HG03095 (cell line): ENCODE data around the gene ERI3.

ENCODE experiments used
- ATAC-seq: cut with Tn5 transposase; IDR thresholded peaks from one replicate; pipeline ENCODE4 v1.9.1; 2021; ENCODE audit warnings: moderate library complexity; ENCODE audit not compliant: unreplicated experiment

Gene ERI3

DNA sequence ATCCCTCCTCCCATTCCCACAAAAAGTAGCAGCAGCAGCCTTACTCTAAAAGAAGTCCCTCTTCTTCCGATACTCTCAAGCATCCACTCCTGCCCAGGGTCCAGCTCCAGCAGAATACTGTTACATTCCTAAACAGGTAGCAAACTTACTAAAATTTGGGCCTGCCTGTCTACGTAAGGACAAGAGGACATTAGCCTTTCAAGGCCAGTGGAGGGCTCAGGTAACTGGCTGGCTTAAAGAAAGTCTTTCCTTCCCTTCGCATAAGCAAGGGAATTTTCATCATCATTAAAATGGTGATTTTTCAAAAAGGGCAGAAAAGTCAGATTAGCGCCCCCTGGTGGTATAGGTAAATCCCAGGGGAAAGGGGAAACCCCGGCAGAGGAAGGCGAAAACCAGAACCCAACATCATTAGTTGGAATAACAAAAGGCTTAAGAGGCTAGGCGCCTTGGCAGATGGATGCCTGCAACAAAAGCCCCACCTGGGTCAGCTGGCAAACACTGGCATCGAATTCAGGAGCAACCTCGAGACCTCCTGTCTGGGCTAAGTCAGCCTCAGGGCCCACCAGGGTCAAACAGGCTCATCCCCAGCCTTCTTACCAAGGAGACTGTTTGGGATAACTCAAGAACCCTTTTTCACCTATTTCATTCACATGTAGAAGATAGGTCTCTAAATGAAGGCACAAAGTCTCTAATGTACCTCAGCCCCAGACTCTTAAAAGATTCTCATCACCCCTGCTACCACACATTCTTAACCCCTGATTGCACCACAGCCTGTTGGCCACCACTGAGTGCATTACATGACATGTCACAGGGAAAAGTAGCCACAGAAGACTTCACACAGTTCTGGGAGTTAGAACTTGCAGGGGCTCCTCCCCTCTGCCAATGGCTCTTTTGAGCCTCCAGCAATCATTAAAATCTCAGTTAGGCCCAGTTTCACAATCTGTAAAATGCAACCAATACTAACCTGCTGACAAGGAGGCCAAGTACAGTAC, 36.7 kb downstream of the ERI3 start:
- ATAC-seq = no peak

GRCh38 chr1:44316231-44316759, 38.8 kb downstream of the ERI3 start:
- no peak for ATAC-seq

DNA sequence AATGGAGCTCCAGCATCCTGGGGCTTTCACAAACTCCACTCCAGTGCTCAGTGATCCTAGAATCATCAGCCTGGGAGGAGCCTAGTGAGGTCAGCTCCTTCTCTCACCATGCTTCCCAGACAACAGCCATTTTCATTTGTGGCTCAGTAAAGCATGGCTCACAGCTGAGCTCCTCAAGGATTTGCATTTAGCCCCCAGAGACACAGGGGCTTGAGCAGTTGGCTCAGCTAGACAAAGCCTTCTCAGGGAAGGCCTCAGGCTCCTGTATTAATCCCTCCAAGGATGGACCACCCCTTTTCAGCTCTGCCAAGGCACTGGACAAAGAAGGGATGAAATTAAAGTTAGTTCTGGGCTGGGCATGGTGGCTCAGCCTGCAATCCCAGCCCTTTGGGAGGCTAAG, 39.5 kb downstream of the ERI3 start:
- ATAC-seq = no peak

DNA sequence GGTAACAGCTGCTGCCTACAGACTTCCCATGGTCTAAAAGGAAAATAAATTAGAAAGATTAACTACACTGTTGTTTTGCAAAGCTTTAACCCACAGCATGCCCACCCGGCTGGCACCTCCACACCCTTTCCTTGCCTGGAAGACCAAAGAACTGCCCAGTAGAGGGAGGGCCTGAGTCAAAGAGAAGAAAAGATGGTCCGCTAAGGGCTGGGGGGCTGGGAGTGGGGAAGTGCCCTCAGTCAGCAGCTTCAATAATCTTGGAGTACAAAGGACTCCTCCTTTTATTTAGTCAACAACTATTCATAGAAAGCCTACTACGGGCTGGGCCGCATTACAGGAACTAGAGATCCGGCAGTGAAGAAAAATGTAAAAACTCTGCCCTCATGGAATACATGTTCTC, 40.6 kb downstream of the ERI3 start:
- no peak for ATAC-seq

DNA sequence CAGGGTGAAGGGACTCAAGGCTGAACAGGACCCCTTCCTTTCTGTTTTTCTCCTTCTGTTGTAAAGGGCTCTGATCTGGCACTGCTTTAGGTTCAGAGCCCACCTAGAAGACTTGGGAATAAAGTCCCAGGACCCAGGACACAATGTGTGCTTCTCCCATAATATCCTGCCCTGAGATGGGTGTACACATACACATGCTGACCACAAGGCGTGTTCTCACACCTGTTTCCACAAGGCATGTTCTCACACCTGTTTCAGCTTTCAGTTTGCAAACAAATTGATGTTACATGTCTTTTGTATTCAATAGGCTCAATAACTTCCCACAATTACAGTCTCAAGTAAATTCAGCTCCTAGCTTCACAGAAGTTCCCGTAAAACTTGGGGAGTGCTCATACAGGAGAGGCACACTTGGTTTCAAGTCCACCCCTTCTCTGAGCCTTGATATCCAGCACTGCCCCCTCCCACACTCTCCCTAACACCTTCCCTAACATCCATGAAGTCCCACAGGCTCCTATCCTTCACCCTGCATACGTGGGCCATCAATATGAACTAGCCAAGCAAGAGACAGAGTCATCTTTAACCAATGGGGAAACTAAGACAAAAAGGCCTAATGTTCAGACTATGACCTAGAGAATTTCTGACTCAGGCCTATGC, 41.7 kb downstream of the ERI3 start:
- no peak for ATAC-seq

GRCh38 chr1:44312399-44313196, 42.5 kb downstream of the ERI3 start:
- no peak for ATAC-seq

- no peak for ATAC-seq
These were observed 45.1 kb downstream of the ERI3 start for GRCh38 chr1:44310006-44310405.

DNA sequence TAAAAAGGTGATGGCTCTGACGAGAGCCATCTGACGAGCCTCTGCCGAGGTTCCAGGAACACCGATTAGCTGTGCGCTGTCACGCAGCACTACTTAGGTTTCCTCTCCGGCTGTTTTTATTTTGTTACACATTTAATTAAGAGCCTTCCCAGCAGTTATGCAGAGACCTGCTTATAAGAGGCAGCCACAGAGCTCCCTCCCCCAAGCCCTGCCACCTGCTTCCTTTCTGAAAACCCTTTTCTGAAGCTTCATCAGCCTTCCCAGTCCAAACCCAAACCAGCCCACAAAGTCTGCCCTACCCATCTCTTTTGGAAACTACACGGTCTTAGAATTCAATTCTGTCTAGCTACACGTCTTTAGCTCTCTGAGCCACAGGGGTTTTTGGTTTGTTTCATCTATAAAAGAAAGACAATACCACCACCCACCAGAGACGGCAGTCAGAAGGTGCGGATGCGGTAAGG, 49.1 kb downstream of the ERI3 start:
- no peak for ATAC-seq

GRCh38 chr1:44303532-44303931, 51.5 kb downstream of the ERI3 start:
- ATAC-seq = no peak

DNA sequence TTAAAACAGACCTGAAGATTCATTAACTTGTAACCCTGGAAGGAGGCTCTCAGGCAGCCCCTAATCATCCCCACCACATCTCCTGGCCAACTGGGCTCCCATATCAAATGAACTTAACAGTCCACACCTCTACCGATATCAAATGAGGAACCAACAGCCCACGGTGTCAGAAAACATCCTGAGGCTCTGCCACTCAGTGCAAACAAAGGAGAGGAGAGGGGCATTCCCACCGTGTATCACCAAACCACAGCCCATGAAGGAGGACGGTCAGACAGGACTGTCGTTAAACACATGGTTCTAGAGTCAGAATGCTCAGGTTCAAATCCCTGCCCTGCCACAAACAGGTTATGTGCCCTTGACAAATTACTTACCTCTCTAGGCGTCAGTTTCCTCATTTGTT, 52.5 kb downstream of the ERI3 start:
- ATAC-seq = no peak

DNA sequence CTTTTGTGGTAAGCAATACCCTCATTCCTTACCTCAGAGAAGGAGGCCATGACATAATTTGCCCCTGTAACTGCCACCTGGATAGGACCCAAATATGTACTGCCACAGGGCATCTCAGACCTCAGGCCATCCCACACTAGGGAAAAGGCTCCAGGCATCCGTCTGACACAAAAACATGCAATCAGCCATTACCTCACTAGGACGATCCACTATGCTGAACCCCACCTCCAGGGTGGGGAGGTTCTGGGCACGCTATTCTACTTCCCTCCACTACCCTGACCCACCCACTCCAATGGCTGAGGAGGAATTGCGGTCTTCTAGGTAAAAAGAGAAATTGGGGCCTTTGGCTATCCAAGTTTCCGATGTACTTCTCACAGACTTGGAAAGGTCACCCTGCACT, 53.6 kb downstream of the ERI3 start:
- ATAC-seq = no peak

DNA sequence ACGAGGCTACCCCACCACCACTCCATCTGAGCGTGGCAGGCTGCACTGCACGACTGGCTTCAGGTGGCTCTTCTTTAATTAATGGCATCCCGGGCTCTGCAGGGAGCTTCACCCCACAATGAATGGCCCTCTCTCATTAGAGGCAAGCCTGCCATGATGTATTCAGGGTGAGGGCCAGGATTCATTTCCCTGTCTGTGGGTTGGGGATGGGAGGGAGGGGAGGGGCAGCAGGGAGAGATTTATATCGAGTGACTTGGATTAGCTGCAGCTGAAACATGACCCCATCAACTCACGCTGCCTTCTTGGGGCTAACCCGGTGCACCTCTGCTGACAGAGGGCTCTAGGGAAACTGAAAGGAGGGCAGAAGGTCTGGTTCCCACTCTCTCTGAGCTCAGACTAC, 54.2 kb downstream of the ERI3 start:
- ATAC-seq = no peak

DNA sequence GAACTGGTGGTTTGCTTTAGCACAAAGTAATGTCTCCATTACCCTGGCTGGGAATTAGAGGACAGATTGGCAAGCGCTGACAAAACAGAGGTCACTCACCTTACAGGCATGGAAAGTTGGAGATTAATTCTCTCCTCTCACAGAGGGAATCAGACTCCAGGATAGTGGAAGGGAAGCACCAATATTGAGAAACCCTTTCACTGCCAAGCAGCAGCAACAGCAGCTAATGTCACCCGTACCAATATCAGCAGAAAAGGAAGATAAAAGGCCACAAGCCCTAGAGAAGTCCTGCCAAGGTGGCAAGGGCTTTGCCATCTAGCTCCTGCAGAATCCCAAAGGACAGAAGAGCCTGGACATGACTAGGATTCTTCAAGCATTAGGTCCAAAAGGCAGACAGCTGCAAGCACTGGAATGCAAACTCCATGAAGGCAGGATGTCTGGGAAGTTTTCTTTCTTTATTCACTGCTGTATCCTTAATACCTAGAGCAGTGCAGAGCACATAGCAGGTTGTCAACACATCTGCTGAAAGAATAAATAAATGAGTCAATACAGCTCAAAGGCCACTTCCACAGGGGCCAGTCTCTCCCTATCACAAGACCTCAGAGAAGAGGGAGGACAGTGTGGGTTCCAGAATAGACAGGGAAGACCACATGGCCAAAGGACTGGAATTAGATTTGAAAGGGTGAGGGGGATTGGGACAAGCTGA, 57.2 kb downstream of the ERI3 start:
- no peak for ATAC-seq

DNA sequence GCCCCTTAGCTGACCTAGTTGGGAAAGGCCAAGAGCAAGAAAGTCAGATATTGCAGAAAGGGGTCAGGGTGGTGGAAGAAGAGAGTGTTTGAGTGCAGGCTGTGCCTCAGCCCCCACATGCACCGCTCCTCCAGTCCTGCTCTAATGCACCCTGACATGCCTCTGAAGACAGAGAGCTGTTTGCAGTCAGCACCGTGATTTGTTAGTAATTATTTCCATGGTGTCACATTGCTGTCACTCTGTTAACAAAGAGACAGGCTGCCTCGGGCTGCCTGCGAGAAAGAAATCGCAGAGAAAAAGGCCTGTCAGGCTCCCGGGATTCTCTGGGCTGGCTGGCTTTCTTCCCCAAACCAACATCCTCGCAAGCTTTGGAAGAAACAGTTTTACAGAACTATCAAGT, 58.3 kb downstream of the ERI3 start:
- ATAC-seq = no peak

GRCh38 chr1:44296086-44296485, 59.0 kb downstream of the ERI3 start:
- no peak for ATAC-seq

DNA sequence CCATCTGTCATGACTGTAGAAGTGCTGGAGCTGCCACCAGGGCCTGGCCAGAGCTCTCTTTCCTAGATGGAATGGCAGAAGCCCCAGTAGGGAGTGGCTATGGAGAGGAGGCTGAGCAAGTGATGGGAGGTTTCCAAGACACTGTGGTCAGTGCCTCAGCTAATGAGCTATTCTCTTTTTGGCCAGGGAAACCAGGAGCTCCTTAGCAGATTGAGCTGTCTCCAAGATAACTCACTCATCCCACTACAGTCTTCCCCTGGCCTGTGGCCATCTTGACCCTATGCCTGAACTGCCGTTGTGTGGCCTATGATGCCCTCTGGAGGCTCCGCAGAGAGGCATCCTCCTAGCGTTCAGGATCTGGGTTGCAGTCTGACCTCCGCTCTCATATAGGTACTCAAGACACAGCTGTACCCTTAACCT, 60.5 kb downstream of the ERI3 start:
- no peak for ATAC-seq

DNA sequence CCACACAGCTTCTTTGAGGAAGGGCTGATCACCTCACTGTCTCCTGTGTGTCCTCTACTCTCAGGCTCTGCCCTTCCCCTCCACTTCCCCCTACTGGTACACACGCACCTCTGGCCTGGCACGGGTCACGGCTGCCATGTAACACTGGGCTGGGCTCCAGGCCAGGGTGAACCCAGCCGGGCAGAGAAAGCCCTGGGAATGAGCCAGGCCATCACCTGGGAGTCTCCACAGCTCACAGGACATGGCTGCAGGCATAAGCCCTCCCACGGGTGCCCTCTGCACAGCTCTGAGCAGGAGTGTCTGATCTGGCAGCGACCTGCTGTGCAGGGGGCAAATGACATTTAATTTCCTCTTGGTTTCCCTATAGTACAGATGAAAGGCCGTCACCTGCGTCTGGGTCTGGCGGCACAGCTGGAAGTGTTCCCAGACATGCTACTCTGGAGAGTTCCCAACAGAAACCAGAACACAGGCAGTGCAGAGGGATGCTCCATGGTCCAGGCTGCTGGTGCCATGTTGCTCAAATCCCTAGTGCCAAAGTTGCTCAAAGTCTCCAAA, 61.2 kb downstream of the ERI3 start:
- ATAC-seq = no peak

GRCh38 chr1:44292651-44293050, 62.4 kb downstream of the ERI3 start:
- ATAC-seq = no peak

GRCh38 chr1:44290250-44291094, 64.6 kb downstream of the ERI3 start:
- no peak for ATAC-seq
